Activated CD8-positive, alpha-beta T cell treated with anti-CD3 and anti-CD28 coated beads for 36 hours (primary cell): Measurements from ENCODE around the gene CHD2. TPM values are rescaled to one million over a fixed set of nuclear protein-coding genes. Genes with fewer than 3 reads are reported as not detected.

Source experiments
- ATAC-seq: fragments of 200-7000 bp; cut with Tn5 transposase; one replicate; pipeline ENCODE4 v1.10.0; 2021; ENCODE audit warnings: mild to moderate bottlenecking, moderate library complexity
- CTCF ChIA-PET: fragments of 350-600 bp; sonication (Branson Sonifier 250); formaldehyde crosslinking; loops from one replicate; lab custom pipeline; 2021; ENCODE audit warnings: antibody characterized with exemption; lab: Charles Lee
- POLR2A ChIA-PET: fragments of 350-600 bp; sonication (Branson Sonifier 250); formaldehyde crosslinking; loops from one replicate; lab custom pipeline; 2021; ENCODE audit warnings: antibody characterized with exemption; lab: Charles Lee
- DNase-seq: peaks from one replicate; pipeline ENCODE4 v3.0.0-alpha.2; 2020
- H3K27ac Mint-ChIP-seq: one replicate; pipeline ENCODE4 v1.8.0; 2021; ENCODE audit warnings: mild to moderate bottlenecking, mixed read lengths
- H3K27me3 Mint-ChIP-seq: one replicate; pipeline ENCODE4 v1.8.0; 2021; ENCODE audit warnings: mixed read lengths
- H3K36me3 Mint-ChIP-seq: one replicate; pipeline ENCODE4 v1.8.0; 2021; ENCODE audit warnings: low read depth, mixed read lengths
- H3K4me1 Mint-ChIP-seq: one replicate; pipeline ENCODE4 v1.8.0; 2021; ENCODE audit warnings: low read depth, mixed read lengths
- H3K4me3 Mint-ChIP-seq: one replicate; pipeline ENCODE4 v1.8.0; 2021; ENCODE audit warnings: mild to moderate bottlenecking, moderate library complexity, mixed read lengths
- H3K9me3 Mint-ChIP-seq: one replicate; pipeline ENCODE4 v1.8.0; 2021; ENCODE audit warnings: mixed read lengths
- intact Hi-C: fragments of 100-400 bp; cut with micrococcal nuclease; formaldehyde crosslinking; loops from one replicate; pipeline ENCODE4 v1.10.0; 2022
- total RNA-seq, 2 experiments: library from RNA; stranded (reverse); gene quantifications; one replicate each; pipeline ENCODE4 v1.2.3, GENCODE V29; 2021
- TF ChIP-seq, protein P1 (sequence below): fragments of 200-600 bp; IDR thresholded peaks from one replicate; pipeline ENCODE4 v1.8.0; 2022; ENCODE audit warnings: antibody characterized with exemption, mild to moderate bottlenecking

CHD2 gene
- total RNA-seq, 2 experiments from 2014 or later: 124 to 138 TPM

GRCh38 chr15:92884436-92885223 lies 15.5 kb upstream of the CHD2 start:
- H3K36me3 Mint-ChIP-seq: peaks cover 53% of the 10 kb centered on the region
- H3K27ac Mint-ChIP-seq: peak overlapping the region; percentile 99
- peaks cover under 1% of the 10 kb centered on the region for H3K9me3 Mint-ChIP-seq
- intact Hi-C loops: loop anchor here (5.0 kb wide), 3 partner anchors 33 to 52 kb away; no protein-coding TSS in a partner anchor
- H3K4me3 Mint-ChIP-seq: peak overlapping the region; percentile 99
- no peak for ATAC-seq
- TF ChIP-seq, protein P1, sequence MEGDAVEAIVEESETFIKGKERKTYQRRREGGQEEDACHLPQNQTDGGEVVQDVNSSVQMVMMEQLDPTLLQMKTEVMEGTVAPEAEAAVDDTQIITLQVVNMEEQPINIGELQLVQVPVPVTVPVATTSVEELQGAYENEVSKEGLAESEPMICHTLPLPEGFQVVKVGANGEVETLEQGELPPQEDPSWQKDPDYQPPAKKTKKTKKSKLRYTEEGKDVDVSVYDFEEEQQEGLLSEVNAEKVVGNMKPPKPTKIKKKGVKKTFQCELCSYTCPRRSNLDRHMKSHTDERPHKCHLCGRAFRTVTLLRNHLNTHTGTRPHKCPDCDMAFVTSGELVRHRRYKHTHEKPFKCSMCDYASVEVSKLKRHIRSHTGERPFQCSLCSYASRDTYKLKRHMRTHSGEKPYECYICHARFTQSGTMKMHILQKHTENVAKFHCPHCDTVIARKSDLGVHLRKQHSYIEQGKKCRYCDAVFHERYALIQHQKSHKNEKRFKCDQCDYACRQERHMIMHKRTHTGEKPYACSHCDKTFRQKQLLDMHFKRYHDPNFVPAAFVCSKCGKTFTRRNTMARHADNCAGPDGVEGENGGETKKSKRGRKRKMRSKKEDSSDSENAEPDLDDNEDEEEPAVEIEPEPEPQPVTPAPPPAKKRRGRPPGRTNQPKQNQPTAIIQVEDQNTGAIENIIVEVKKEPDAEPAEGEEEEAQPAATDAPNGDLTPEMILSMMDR: no peak
- POLR2A ChIA-PET: interaction anchor here (0.7 to 19.7 kb wide), 12 partner anchors 8 to 75 kb away, joined by 3 to 642 read pairs (median 6); partner anchors contain the start of gene CHD2
- CTCF ChIA-PET: interaction anchor here (1.0 to 6.7 kb wide), 7 partner anchors 8 to 76 kb away, joined by 3 to 64 read pairs (median 6); partner anchors contain the start of gene CHD2
- no peak for DNase-seq
- peaks cover 46% of the 10 kb centered on the region for H3K4me1 Mint-ChIP-seq
- H3K27me3 Mint-ChIP-seq: no peaks in the 10 kb centered on the region

GRCh38 chr15:92885224-92886041 lies 14.7 kb upstream of the CHD2 start:
- H3K4me1 Mint-ChIP-seq: peaks cover 44% of the 10 kb centered on the region
- H3K9me3 Mint-ChIP-seq: peaks cover 4% of the 10 kb centered on the region
- CTCF ChIA-PET: interaction anchor here (1.0 to 6.7 kb wide), 6 partner anchors 8 to 76 kb away, joined by 3 to 64 read pairs (median 6); partner anchors contain the start of gene CHD2
- peaks cover 60% of the 10 kb centered on the region for H3K36me3 Mint-ChIP-seq
- ATAC-seq: no peak
- POLR2A ChIA-PET: interaction anchor here (0.6 to 19.7 kb wide), 12 partner anchors 8 to 1890 kb away, joined by 3 to 642 read pairs (median 4); partner anchors contain the start of gene CHD2
- no peaks in the 10 kb centered on the region for H3K27me3 Mint-ChIP-seq
- TF ChIP-seq, protein P1: no peak
- intact Hi-C loops: no loop called here
- H3K4me3 Mint-ChIP-seq: peak overlapping the region; percentile 99
- no peak for DNase-seq
- peak overlapping the region; percentile 99 for H3K27ac Mint-ChIP-seq

DNA sequence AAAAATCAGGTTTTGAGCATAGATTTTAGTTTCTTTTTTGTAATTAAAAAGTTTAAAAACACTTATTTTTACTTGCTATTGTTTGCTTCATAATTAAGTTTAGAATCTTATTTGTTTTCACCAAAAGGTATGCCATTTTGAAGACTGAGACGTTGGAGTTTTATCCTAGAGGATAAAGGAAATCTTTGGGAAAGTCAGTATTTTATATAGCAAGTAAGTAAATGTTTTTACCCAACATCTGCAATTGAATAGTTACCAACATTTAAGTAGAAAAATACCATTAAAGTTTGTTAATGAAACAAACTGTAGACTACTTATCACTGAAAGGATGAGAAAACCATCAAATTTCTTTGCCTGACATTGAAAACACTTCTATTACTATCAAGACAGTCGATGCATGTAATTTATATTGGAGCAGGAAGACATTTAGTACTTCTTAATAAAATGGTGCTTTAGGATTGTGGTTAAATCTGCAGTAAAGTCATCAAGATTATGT lies 14.0 kb upstream of the CHD2 start:
- ATAC-seq (no peak), DNase-seq (no peak)
- peak overlapping the region; percentile 99 for H3K4me3 Mint-ChIP-seq
- H3K9me3 Mint-ChIP-seq: peaks cover 4% of the 10 kb centered on the region
- intact Hi-C loops: no loop called here
- peaks cover 44% of the 10 kb centered on the region for H3K4me1 Mint-ChIP-seq
- H3K36me3 Mint-ChIP-seq: peaks cover 66% of the 10 kb centered on the region
- peak overlapping the region; percentile 99 for H3K27ac Mint-ChIP-seq
- ChIA-PET CTCF (interaction anchor here (0.9 to 5.0 kb wide), 5 partner anchors 16 to 77 kb away, joined by 4 to 64 read pairs (median 6); partner anchors contain the start of gene CHD2), POLR2A (interaction anchor here (0.6 to 19.7 kb wide), 8 partner anchors 19 to 1890 kb away, joined by 3 to 642 read pairs (median 4); partner anchors contain the start of gene CHD2)
- TF ChIP-seq, protein P1: no peak
- no peaks in the 10 kb centered on the region for H3K27me3 Mint-ChIP-seq

DNA sequence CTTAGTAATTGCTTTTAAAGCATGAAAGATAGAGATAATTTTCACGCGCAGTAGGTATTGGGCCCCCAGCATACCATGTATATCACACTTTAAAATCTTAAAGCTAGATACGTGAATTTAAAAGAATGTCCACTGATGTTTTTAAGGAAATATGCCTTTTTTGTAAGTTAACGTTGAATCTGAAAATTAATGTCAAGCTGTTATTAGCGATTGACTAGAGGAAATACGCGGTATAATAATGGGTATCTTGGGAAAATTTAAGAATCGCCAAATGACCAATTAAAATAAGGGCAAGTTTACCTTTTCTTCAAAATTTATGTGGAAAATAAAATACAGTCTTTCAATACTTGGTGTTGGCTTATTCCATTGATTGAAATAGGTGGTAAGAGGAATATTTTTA lies 13.3 kb upstream of the CHD2 start:
- H3K27ac Mint-ChIP-seq: peak overlapping the region; percentile 99
- ChIA-PET CTCF (interaction anchor here (0.8 to 3.6 kb wide), 3 partner anchors 8 to 78 kb away, joined by 3 to 24 read pairs (median 4); partner anchors contain the start of gene CHD2), POLR2A (interaction anchor here (0.6 to 19.7 kb wide), 3 partner anchors 8 to 77 kb away, joined by 4 to 642 read pairs (median 226); partner anchors contain the start of gene CHD2)
- TF ChIP-seq, protein P1: no peak
- H3K27me3 Mint-ChIP-seq: no peaks in the 10 kb centered on the region
- H3K36me3 Mint-ChIP-seq: peaks cover 73% of the 10 kb centered on the region
- DNase-seq (no peak), ATAC-seq (no peak)
- intact Hi-C loops: no loop called here
- peaks cover 43% of the 10 kb centered on the region for H3K4me1 Mint-ChIP-seq
- H3K4me3 Mint-ChIP-seq: peak overlapping the region; percentile 99
- peaks cover 4% of the 10 kb centered on the region for H3K9me3 Mint-ChIP-seq
